DND-41 (cell line): ENCODE data around the gene BRD1.

ENCODE experiments used
- ATAC-seq: fragments of 200-7000 bp; cut with Tn5 transposase; 3 replicates; pipeline ENCODE4 v1.9.1; 2021; ENCODE audit warnings: low read depth; ENCODE audit not compliant: insufficient read depth
- DNase-seq: peaks from one replicate; pipeline ENCODE4 v3.0.0-alpha.2; 2020
- H2AFZ ChIP-seq: 2 replicates; pipeline ENCODE4 v1.6.0; 2012; ENCODE audit warnings: low read depth, low read length
- H3K27ac ChIP-seq: 2 replicates; pipeline ENCODE4 v1.5.1; 2012; ENCODE audit warnings: low read length, inconsistent platforms
- H3K27me3 ChIP-seq: fragments of 200-600 bp; sonication (generic); 2 replicates; pipeline ENCODE4 v1.6.0; 2012; ENCODE audit warnings: low read length, mild to moderate bottlenecking, inconsistent platforms; ENCODE audit not compliant: insufficient read depth, poor library complexity
- H3K36me3 ChIP-seq: 2 replicates; pipeline ENCODE4 v1.5.1; 2012; ENCODE audit warnings: low read length, inconsistent platforms; ENCODE audit not compliant: insufficient read depth
- H3K4me1 ChIP-seq: 2 replicates; pipeline ENCODE4 v1.5.1; 2012; ENCODE audit warnings: mild to moderate bottlenecking, low read length; ENCODE audit not compliant: insufficient read depth
- H3K4me2 ChIP-seq: 2 replicates; pipeline ENCODE4 v1.6.0; 2012; ENCODE audit warnings: mild to moderate bottlenecking, moderate library complexity, low read length, inconsistent platforms; ENCODE audit not compliant: insufficient read depth
- H3K4me3 ChIP-seq, 2 experiments: fragments of 200-600 bp in 1 of 2; shearing (Covaris generic) in 1 of 2; 2 replicates each; pipeline ENCODE4 v1.5.1; 2012 to 2016; ENCODE audit warnings: inconsistent platforms in 2 of 2, low read length in 2 of 2, mild to moderate bottlenecking in 2 of 2, low read depth in 1 of 2, moderate library complexity in 1 of 2
- H3K79me2 ChIP-seq: 2 replicates; pipeline ENCODE4 v1.6.0; 2012; ENCODE audit warnings: low read length, inconsistent platforms; ENCODE audit not compliant: insufficient read depth
- H3K9ac ChIP-seq: 2 replicates; pipeline ENCODE4 v1.6.0; 2012; ENCODE audit warnings: low read depth, mild to moderate bottlenecking, inconsistent platforms, low read length, moderate library complexity
- H3K9me3 ChIP-seq: 2 replicates; pipeline ENCODE4 v1.5.1; 2012; ENCODE audit warnings: low read length, moderate library complexity, mild to moderate bottlenecking, inconsistent platforms; ENCODE audit not compliant: insufficient read depth, severe bottlenecking
- H4K20me1 ChIP-seq: 2 replicates; pipeline ENCODE4 v1.6.0; 2012; ENCODE audit warnings: low read length; ENCODE audit not compliant: insufficient read depth
- EZH2 ChIP-seq: IDR thresholded peaks from 3 replicates; pipeline ENCODE4 v1.6.1; 2012; ENCODE audit warnings: borderline replicate concordance, low read depth, mild to moderate bottlenecking, moderate library complexity, low read length, inconsistent platforms; ENCODE audit not compliant: severe bottlenecking
- TF ChIP-seq, protein P1 (sequence below): IDR thresholded peaks from 2 replicates; pipeline ENCODE4 v1.5.1; 2012; ENCODE audit warnings: borderline replicate concordance, low read length, moderate library complexity, mild to moderate bottlenecking; ENCODE audit not compliant: poor library complexity, severe bottlenecking; ENCODE audit errors: extremely low read depth

The BRD1 gene

DNA sequence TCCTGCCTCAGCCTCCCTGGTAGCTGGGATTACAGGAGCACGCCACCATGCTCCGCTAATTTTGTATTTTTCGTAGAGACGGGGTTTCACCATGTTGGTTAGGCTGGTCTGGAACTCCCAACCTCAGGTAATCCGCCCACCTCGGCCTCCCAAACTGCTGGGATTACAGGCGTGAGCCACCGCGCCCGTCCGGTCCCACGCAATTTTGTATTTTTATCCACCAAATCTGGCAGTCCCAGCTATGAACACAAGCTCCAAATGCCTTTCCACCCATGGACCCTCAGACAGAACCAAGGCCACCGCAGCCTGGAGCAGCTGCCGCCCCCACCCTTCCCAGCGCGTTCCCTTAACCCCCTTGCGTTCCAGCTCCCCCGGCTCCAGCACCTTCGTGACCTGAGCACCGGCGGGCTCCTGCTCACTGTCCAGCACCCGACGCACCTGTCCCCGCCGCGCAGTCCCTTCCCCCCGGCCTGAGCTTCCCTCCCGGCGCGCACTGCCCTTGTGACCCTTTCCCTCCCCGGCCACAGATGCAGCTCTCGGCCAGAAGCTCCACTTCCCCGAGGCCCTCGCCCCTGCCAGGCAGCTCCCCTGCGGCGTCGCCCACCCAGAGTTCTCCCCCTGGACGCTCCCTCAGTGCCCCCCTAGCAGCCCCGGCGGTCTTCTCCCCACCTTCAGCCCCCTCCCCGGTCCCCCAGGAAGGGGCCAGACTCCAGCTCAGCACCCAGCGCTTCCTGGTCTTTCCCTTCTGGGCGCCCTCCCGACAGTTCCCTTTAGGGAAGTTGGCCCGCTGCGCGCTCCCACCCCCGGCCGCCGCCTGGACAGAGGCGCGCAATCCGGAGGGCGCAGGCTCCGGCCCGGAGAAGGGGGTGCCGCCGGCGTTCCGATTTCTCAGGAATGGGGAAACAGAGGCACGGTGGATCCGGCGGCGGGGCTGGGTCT lies 20.3 kb upstream of the BRD1 start:
- no peaks in the 10 kb centered on the region for H3K9me3 ChIP-seq
- DNase-seq (no peak), ATAC-seq (no peak)
- H3K4me3 ChIP-seq = no peak overlapping the region
- H4K20me1 ChIP-seq = no peaks in the 10 kb centered on the region
- no peak overlapping the region for H3K4me2 ChIP-seq
- TF ChIP-seq, protein P1, sequence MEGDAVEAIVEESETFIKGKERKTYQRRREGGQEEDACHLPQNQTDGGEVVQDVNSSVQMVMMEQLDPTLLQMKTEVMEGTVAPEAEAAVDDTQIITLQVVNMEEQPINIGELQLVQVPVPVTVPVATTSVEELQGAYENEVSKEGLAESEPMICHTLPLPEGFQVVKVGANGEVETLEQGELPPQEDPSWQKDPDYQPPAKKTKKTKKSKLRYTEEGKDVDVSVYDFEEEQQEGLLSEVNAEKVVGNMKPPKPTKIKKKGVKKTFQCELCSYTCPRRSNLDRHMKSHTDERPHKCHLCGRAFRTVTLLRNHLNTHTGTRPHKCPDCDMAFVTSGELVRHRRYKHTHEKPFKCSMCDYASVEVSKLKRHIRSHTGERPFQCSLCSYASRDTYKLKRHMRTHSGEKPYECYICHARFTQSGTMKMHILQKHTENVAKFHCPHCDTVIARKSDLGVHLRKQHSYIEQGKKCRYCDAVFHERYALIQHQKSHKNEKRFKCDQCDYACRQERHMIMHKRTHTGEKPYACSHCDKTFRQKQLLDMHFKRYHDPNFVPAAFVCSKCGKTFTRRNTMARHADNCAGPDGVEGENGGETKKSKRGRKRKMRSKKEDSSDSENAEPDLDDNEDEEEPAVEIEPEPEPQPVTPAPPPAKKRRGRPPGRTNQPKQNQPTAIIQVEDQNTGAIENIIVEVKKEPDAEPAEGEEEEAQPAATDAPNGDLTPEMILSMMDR = no peak
- TF ChIP-seq EZH2 = no peak
- peaks cover 6% of the 10 kb centered on the region for H3K4me1 ChIP-seq
- H3K27me3 ChIP-seq = peaks cover 3% of the 10 kb centered on the region
- no peak overlapping the region for H3K9ac ChIP-seq
- H3K27ac ChIP-seq = no peak overlapping the region
- no peaks in the 10 kb centered on the region for H3K36me3 ChIP-seq
- no peaks in the 10 kb centered on the region for H3K79me2 ChIP-seq
- H2AFZ ChIP-seq = no peak overlapping the region

DNA sequence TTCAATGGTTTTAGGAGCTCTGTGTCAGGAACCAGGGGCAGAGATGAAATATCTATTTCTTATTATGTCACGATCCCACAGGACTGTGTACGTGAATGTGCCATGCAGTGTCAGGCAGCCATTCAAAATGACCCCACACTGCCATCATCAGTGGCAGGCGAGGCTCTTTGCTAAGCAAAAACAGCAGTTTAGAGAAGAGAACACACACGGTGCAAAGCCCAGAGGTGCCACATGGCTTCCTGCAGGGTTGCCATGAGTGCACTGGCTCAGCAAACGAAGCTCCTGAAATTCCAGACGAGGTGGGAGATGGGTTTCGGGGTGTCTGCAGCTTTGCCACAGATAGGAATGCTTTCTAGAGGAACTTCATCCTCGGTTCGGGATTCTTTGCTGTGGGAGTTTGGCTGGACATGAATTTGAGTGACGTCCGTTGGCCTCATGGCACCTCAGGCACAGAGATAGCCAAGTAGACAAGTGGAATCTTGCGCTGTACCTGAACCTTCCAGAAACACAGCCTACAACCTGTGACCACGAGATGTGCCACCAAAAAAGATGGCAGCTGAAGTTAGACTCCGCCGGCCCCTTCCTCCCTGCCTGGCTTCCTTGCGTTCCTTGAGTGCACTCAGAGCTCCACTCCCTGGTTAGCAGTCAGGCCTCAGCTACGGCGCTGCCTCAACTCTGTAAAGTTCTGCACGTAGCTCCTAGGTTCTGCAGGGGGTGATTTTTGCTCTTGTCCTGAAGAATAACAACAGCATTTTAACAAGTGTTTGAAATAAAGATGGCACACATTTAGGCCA lies 18.2 kb upstream of the BRD1 start:
- H3K4me1 ChIP-seq = no peaks in the 10 kb centered on the region
- H4K20me1 ChIP-seq = no peaks in the 10 kb centered on the region
- no peak overlapping the region for H2AFZ ChIP-seq
- no peaks in the 10 kb centered on the region for H3K9me3 ChIP-seq
- no peak for TF ChIP-seq EZH2
- H3K79me2 ChIP-seq = no peaks in the 10 kb centered on the region
- H3K4me3 ChIP-seq = no peak overlapping the region
- ATAC-seq = no peak
- H3K27me3 ChIP-seq = peaks cover 3% of the 10 kb centered on the region
- DNase-seq = no peak
- H3K36me3 ChIP-seq = no peaks in the 10 kb centered on the region
- no peak overlapping the region for H3K4me2 ChIP-seq
- H3K27ac ChIP-seq = no peak overlapping the region
- no peak overlapping the region for H3K9ac ChIP-seq

DNA sequence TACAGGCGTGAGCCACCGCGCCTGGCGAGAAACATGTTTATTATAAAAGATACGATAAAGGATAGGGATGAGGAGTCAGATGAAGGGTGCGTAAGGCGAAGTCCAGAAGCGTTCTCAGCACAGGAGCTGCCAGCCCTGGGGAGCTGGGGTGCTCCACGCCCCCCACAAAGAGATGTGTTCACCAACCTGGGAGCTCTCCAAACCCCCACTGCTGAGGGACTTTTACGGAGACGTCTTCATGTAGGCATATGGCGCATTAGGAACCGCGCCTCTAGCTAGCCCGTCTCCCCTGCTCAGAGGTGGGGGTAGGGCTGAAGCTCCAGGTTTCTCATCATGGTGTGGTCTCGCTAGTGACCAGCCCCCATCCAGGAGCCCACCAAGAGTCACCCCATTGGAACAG lies 17.6 kb upstream of the BRD1 start:
- H3K27me3 ChIP-seq = peaks cover 3% of the 10 kb centered on the region
- ATAC-seq = no peak

More for the DNA sequence above, 17.6 kb upstream of the BRD1 start:
- TF ChIP-seq, protein P1 = no peak
- Histone ChIP-seq H4K20me1 (no peaks in the 10 kb centered on the region), H3K9ac (no peak overlapping the region), H3K79me2 (no peaks in the 10 kb centered on the region), H3K9me3 (no peaks in the 10 kb centered on the region), H3K4me2 (no peak overlapping the region), H3K4me1 (no peaks in the 10 kb centered on the region), H2AFZ (no peak overlapping the region), H3K36me3 (no peaks in the 10 kb centered on the region), H3K4me3 (no peak overlapping the region), H3K27ac (no peak overlapping the region)
- no peak for DNase-seq
